ENCODE data around the gene SH3PXD2A. TPM values are rescaled to one million over a fixed set of nuclear protein-coding genes. Genes with fewer than 3 reads are reported as not detected.

Gene SH3PXD2A
- total and polyA plus RNA-seq, 2 donors (not counting 1 experiment from before 2014, with no cell fraction given) = 3.2 to 33.5 TPM

- no peaks in the 10 kb centered on the region for H4K20me1 ChIP-seq (ENCODE audit: control insufficient read depth, insufficient read depth, low read length, poor library complexity, severe bottlenecking)
- Mint-ChIP-seq H3K4me3 (no peak overlapping the region), H3K4me1 (no peaks in the 10 kb centered on the region), H3K27ac (no peak overlapping the region), H3K27me3 (peaks cover 16% of the 10 kb centered on the region), H3K9me3 (ENCODE audit: insufficient read depth) (no peaks in the 10 kb centered on the region)
- WGBS (ENCODE audit: insufficient coverage) = 55% methylated on average over 2 of the region's 3 CpGs
- ChIA-PET POLR2A (no interaction called here), CTCF (no interaction called here)
- H3K79me2 ChIP-seq (ENCODE audit: control insufficient read depth, insufficient read depth, low read length) = no peaks in the 10 kb centered on the region
- H3K4me3 ChIP-seq (ENCODE audit: control extremely low read depth in 1 of 5, extremely low read depth in 1 of 5, insufficient read depth in 1 of 5, low read depth in 2 of 5, low read length in 4 of 5) = no peak overlapping the region
- H3K9me3 ChIP-seq (ENCODE audit: control extremely low read depth in 1 of 3, control insufficient read depth in 2 of 3, insufficient read depth in 1 of 3, low read length in 2 of 3) = peaks cover 0 to 5% (median 0%) of the 10 kb centered on the region in 3 donors
- DNase-seq = no peak
- H2AFZ ChIP-seq (ENCODE audit: insufficient read depth, low read depth, low read length, poor library complexity, severe bottlenecking) = no peak overlapping the region
- H3K27me3 ChIP-seq (replicated peaks in 1 of 4; ENCODE audit: control extremely low read depth in 1 of 4, control insufficient read depth in 3 of 4, insufficient read depth in 4 of 4, low read length in 3 of 4) = peaks cover 0 to 2% (median 0%) of the 10 kb centered on the region in 4 experiments
- intact Hi-C loops (cut with micrococcal nuclease) = no loop called here
- H3K27ac ChIP-seq (ENCODE audit: low read length in 2 of 2) = no peak overlapping the region
- no peak for ATAC-seq (ENCODE audit: low read depth)
- no peaks in the 10 kb centered on the region for H3K36me3 ChIP-seq (replicated peaks in 1 of 2; ENCODE audit: control extremely low read depth in 1 of 2, control insufficient read depth in 1 of 2, extremely low read depth in 1 of 2, insufficient read depth in 2 of 2, low read length in 1 of 2)
- no peak overlapping the region for H3K4me2 ChIP-seq (replicated peaks; ENCODE audit: low read depth, low read length, poor library complexity, severe bottlenecking)
- H3K9ac ChIP-seq (ENCODE audit: low read length) = no peak overlapping the region
- H3K4me1 ChIP-seq (ENCODE audit: control insufficient read depth in 2 of 2, insufficient read depth in 2 of 2, low read length in 2 of 2) = no peaks in the 10 kb centered on the region
- TF ChIP-seq CTCF (IDR thresholded peaks at IDR 0.05) (no peak), EZH2 (IDR thresholded peaks at IDR 0.05; ENCODE audit: borderline replicate concordance, insufficient read depth, low read depth, low read length, poor library complexity, severe bottlenecking) (no peak)
Observed at GRCh38 chr10:103736763-103737162, 118.6 kb downstream of the SH3PXD2A start.

- intact Hi-C loops (cut with micrococcal nuclease) = no loop called here
- H3K4me3 Mint-ChIP-seq = no peak overlapping the region
- H3K27ac Mint-ChIP-seq = no peak overlapping the region
- no peaks in the 10 kb centered on the region for H3K4me1 ChIP-seq (ENCODE audit: control insufficient read depth in 2 of 2, insufficient read depth in 2 of 2, low read length in 2 of 2)
- no peaks in the 10 kb centered on the region for H3K9me3 Mint-ChIP-seq (ENCODE audit: insufficient read depth)
- no peak overlapping the region for H3K9ac ChIP-seq (ENCODE audit: low read length)
- peaks cover 20% of the 10 kb centered on the region for H3K27me3 Mint-ChIP-seq
- H4K20me1 ChIP-seq (ENCODE audit: control insufficient read depth, insufficient read depth, low read length, poor library complexity, severe bottlenecking) = no peaks in the 10 kb centered on the region
- ATAC-seq (ENCODE audit: low read depth) (no peak), DNase-seq (no peak)
- H3K4me1 Mint-ChIP-seq = no peaks in the 10 kb centered on the region
- no peak overlapping the region for H2AFZ ChIP-seq (ENCODE audit: insufficient read depth, low read depth, low read length, poor library complexity, severe bottlenecking)
- no peak overlapping the region for H3K4me3 ChIP-seq (ENCODE audit: control extremely low read depth in 1 of 5, extremely low read depth in 1 of 5, insufficient read depth in 1 of 5, low read depth in 2 of 5, low read length in 4 of 5)
- WGBS (ENCODE audit: insufficient coverage) = 92% methylated on average over 6 of the region's 8 CpGs
- H3K4me2 ChIP-seq (replicated peaks; ENCODE audit: low read depth, low read length, poor library complexity, severe bottlenecking) = no peak overlapping the region
- no peaks in the 10 kb centered on the region for H3K36me3 ChIP-seq (replicated peaks in 1 of 2; ENCODE audit: control extremely low read depth in 1 of 2, control insufficient read depth in 1 of 2, extremely low read depth in 1 of 2, insufficient read depth in 2 of 2, low read length in 1 of 2)
- H3K27me3 ChIP-seq (replicated peaks in 1 of 4; ENCODE audit: control extremely low read depth in 1 of 4, control insufficient read depth in 3 of 4, insufficient read depth in 4 of 4, low read length in 3 of 4) = peaks cover 0 to 2% (median 0%) of the 10 kb centered on the region in 4 experiments
- no peak overlapping the region for H3K27ac ChIP-seq (ENCODE audit: low read length in 2 of 2)
- TF ChIP-seq CTCF (IDR thresholded peaks at IDR 0.05) = no peak
- no peak for TF ChIP-seq EZH2 (IDR thresholded peaks at IDR 0.05; ENCODE audit: borderline replicate concordance, insufficient read depth, low read depth, low read length, poor library complexity, severe bottlenecking)
- no peaks in the 10 kb centered on the region for H3K79me2 ChIP-seq (ENCODE audit: control insufficient read depth, insufficient read depth, low read length)
- peaks cover 0 to 5% (median 0%) of the 10 kb centered on the region in 3 donors for H3K9me3 ChIP-seq (ENCODE audit: control extremely low read depth in 1 of 3, control insufficient read depth in 2 of 3, insufficient read depth in 1 of 3, low read length in 2 of 3)
- CTCF ChIA-PET = no interaction called here
- POLR2A ChIA-PET = no interaction called here
Observed at GRCh38 chr10:103736044-103736443, 119.3 kb downstream of the SH3PXD2A start.
